Neural progenitor cell (in vitro differentiated cells): ENCODE results near the gene DISP3. TPM values are rescaled to one million over a fixed set of nuclear protein-coding genes. Genes with fewer than 3 reads are reported as not detected.
A peak's percentile ranks its signal among the peaks of the same experiment; 100 is the strongest.
"Not testable (repeated sequence)": the region's sequence is repeated elsewhere in the genome, so short reads cannot be mapped to it uniquely, and the experiment has no call there.

Experiments used
- DNase-seq: peaks from one replicate; pipeline ENCODE4 v3.0.0-alpha.2; 2016; ENCODE audit warnings: low spot score
- H2AFZ ChIP-seq: fragments of 200-600 bp; sonication (generic); replicated peaks from 2 replicates; pipeline ENCODE4 v1.6.1; 2016; ENCODE audit warnings: antibody characterized with exemption
- H3F3A ChIP-seq: fragments of 200-600 bp; sonication (generic); 2 replicates; pipeline ENCODE4 v1.6.1; 2016; ENCODE audit warnings: antibody characterized with exemption, low read depth
- H3K27ac ChIP-seq: fragments of 200-600 bp; sonication (generic); 2 replicates; pipeline ENCODE4 v1.5.1; 2016; ENCODE audit warnings: mild to moderate bottlenecking
- H3K27me3 ChIP-seq: fragments of 200-600 bp; sonication (generic); 2 replicates; pipeline ENCODE4 v1.6.1; 2016; ENCODE audit warnings: mild to moderate bottlenecking, moderate library complexity
- H3K36me3 ChIP-seq: fragments of 200-600 bp; sonication (generic); 2 replicates; pipeline ENCODE4 v1.5.1; 2016
- H3K4me1 ChIP-seq: fragments of 200-600 bp; sonication (generic); 2 replicates; pipeline ENCODE4 v1.6.1; 2016; ENCODE audit warnings: mixed run types
- H3K4me2 ChIP-seq: fragments of 200-600 bp; sonication (generic); 2 replicates; pipeline ENCODE4 v1.6.1; 2016
- H3K4me3 ChIP-seq: fragments of 200-600 bp; sonication (generic); 2 replicates; pipeline ENCODE4 v1.5.1; 2016
- H3K79me2 ChIP-seq: fragments of 200-600 bp; sonication (generic); 2 replicates; pipeline ENCODE4 v1.6.1; 2016; ENCODE audit warnings: low read depth
- H3K9ac ChIP-seq: fragments of 200-600 bp; sonication (generic); 2 replicates; pipeline ENCODE4 v1.6.1; 2016
- H3K9me3 ChIP-seq: fragments of 200-600 bp; sonication (generic); 2 replicates; pipeline ENCODE4 v1.5.1; 2016; ENCODE audit warnings: low read depth
- H4K20me1 ChIP-seq: fragments of 200-600 bp; sonication (generic); 2 replicates; pipeline ENCODE4 v1.6.1; 2016; ENCODE audit warnings: low read depth
- H3K27ac Mint-ChIP-seq: 3 replicates; pipeline ENCODE4 v1.8.0; 2021; ENCODE audit warnings: mixed read lengths
- H3K27me3 Mint-ChIP-seq: 2 replicates; pipeline ENCODE4 v1.8.0; 2022; ENCODE audit warnings: low read depth, mild to moderate bottlenecking, inconsistent platforms, moderate library complexity, mixed read lengths; ENCODE audit not compliant: insufficient read depth
- H3K36me3 Mint-ChIP-seq: 3 replicates; pipeline ENCODE4 v1.8.0; 2021; ENCODE audit warnings: mixed read lengths
- H3K4me1 Mint-ChIP-seq: 3 replicates; pipeline ENCODE4 v1.8.0; 2021; ENCODE audit warnings: mixed read lengths
- H3K4me3 Mint-ChIP-seq: 3 replicates; pipeline ENCODE4 v1.8.0; 2021; ENCODE audit warnings: mild to moderate bottlenecking, moderate library complexity, mixed read lengths
- H3K9me3 Mint-ChIP-seq: 3 replicates; pipeline ENCODE4 v1.8.0; 2020; ENCODE audit warnings: mixed read lengths
- EZH2 ChIP-seq: fragments of 200-600 bp; sonication (generic); IDR thresholded peaks from 2 replicates; pipeline ENCODE4 v1.6.1; 2017; ENCODE audit warnings: antibody characterized with exemption, mild to moderate bottlenecking, moderate library complexity
- EZH2phosphoT487 ChIP-seq: fragments of 200-600 bp; sonication (generic); IDR thresholded peaks from 2 replicates; pipeline ENCODE4 v1.6.1; 2017; ENCODE audit warnings: antibody characterized with exemption
- total RNA-seq: library from RNA; depleted of rRNA; stranded (reverse); fragments of >200 nt; gene quantifications from 2 replicates; pipeline ENCODE4 v1.2.3, GENCODE V29; 2015; ENCODE audit warnings: low replicate concordance
- TF ChIP-seq, protein P1 (sequence below): fragments of 200-600 bp; sonication (generic); IDR thresholded peaks from 2 replicates; pipeline ENCODE4 v1.5.1; 2017; ENCODE audit warnings: antibody characterized with exemption, mild to moderate bottlenecking

The DISP3 gene
- total RNA-seq, 1 donor from 2014 or later = 2.0 TPM

DNA sequence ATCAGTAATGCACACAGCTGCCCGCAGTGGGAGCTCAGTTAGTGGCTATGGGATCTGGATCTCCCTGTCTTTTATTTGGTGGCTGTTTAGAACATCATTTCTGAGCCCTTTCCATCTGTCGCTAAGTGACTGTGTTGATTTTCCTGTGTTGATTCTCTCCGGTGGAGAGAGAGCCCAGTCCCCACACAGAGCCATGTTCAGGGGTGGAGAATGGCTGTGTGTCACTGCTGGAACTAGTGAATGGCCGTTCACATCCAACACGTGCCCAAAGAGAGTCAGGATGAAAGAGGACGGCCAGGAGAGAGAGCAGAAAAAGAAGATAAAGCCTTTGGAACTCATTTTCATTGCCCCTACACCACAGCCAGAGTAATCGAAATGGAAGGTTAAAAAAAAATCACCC is 99.0 kb downstream of the DISP3 start:
- no peak overlapping the region for H2AFZ ChIP-seq
- H3K36me3 ChIP-seq = no peaks in the 10 kb centered on the region
- H3K4me3 Mint-ChIP-seq = no peak overlapping the region
- H3K9me3 Mint-ChIP-seq = no peaks in the 10 kb centered on the region
- DNase-seq = no peak
- H4K20me1 ChIP-seq = no peaks in the 10 kb centered on the region
- TF ChIP-seq, protein P1, sequence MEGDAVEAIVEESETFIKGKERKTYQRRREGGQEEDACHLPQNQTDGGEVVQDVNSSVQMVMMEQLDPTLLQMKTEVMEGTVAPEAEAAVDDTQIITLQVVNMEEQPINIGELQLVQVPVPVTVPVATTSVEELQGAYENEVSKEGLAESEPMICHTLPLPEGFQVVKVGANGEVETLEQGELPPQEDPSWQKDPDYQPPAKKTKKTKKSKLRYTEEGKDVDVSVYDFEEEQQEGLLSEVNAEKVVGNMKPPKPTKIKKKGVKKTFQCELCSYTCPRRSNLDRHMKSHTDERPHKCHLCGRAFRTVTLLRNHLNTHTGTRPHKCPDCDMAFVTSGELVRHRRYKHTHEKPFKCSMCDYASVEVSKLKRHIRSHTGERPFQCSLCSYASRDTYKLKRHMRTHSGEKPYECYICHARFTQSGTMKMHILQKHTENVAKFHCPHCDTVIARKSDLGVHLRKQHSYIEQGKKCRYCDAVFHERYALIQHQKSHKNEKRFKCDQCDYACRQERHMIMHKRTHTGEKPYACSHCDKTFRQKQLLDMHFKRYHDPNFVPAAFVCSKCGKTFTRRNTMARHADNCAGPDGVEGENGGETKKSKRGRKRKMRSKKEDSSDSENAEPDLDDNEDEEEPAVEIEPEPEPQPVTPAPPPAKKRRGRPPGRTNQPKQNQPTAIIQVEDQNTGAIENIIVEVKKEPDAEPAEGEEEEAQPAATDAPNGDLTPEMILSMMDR = no peak
- TF ChIP-seq EZH2phosphoT487 (no peak), EZH2 (no peak)
- no peaks in the 10 kb centered on the region for H3K36me3 Mint-ChIP-seq
- H3K4me2 ChIP-seq = no peak overlapping the region
- H3K27ac Mint-ChIP-seq = peak overlapping the region; percentile 25
- no peaks in the 10 kb centered on the region for H3K79me2 ChIP-seq
- H3F3A ChIP-seq = no peaks in the 10 kb centered on the region
- H3K4me3 ChIP-seq = no peak overlapping the region
- H3K27ac ChIP-seq = no peak overlapping the region
- H3K9me3 ChIP-seq = no peaks in the 10 kb centered on the region
- H3K4me1 Mint-ChIP-seq = peaks cover 3% of the 10 kb centered on the region
- no peaks in the 10 kb centered on the region for H3K4me1 ChIP-seq
- no peak overlapping the region for H3K9ac ChIP-seq
- H3K27me3 Mint-ChIP-seq = peaks cover 5% of the 10 kb centered on the region
- no peaks in the 10 kb centered on the region for H3K27me3 ChIP-seq

DNA sequence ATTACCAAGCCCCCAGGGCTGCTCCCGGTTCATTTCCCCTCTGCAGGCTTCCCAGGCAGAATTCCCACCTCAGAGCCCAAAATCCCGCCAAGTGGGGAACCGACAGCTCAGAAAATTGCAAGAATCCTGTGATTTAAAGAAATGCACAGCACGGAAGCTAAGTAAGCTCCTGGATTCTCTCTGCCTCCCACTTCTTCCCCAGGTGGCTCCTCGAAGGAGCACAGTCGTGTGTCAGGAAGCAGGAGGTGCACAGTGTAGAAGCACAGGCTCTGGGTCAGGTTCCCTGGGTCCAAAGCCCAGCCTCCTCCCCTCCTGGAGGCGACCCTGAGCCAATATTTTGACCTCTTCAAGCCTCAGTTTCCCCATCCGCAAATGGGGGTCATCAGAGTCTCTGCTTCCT is 100.6 kb downstream of the DISP3 start:
- H3K4me3 ChIP-seq = no peak overlapping the region
- Mint-ChIP-seq H3K9me3 (peaks cover 2% of the 10 kb centered on the region), H3K36me3 (no peaks in the 10 kb centered on the region), H3K27me3 (peaks cover 3% of the 10 kb centered on the region), H3K4me3 (no peak overlapping the region), H3K4me1 (peaks cover 3% of the 10 kb centered on the region), H3K27ac (no peak overlapping the region)
- H2AFZ ChIP-seq = no peak overlapping the region
- no peak for DNase-seq
- no peaks in the 10 kb centered on the region for H3K4me1 ChIP-seq
- H3K9me3 ChIP-seq = no peaks in the 10 kb centered on the region
- TF ChIP-seq EZH2 (no peak), EZH2phosphoT487 (no peak)
- TF ChIP-seq, protein P1 = no peak
- H3K4me2 ChIP-seq = no peak overlapping the region
- no peak overlapping the region for H3K27ac ChIP-seq
- no peaks in the 10 kb centered on the region for H4K20me1 ChIP-seq
- H3K27me3 ChIP-seq = no peaks in the 10 kb centered on the region
- no peaks in the 10 kb centered on the region for H3F3A ChIP-seq
- H3K79me2 ChIP-seq = no peaks in the 10 kb centered on the region
- H3K9ac ChIP-seq = no peak overlapping the region
- H3K36me3 ChIP-seq = no peaks in the 10 kb centered on the region

DNA sequence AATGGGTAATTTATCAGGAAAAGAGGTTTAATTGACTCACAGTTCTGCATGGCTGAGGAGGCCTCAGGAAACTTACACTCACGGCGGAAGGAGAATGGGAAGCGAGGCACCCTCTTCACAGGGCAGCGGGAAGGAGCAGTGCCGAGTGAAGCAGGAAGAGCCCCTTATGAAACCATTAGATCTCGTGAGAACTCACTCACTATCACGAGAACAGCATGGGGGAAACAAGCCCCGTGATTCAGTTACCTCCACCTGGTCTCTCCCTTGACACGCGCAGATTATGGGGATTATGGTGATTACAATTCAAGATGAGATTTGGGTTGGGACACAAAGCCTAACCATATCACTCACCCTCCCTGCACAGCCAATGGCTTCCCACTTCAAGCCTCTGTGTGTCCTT is 101.1 kb downstream of the DISP3 start:
- H3K4me1 ChIP-seq, H3K4me3 ChIP-seq, H3K79me2 ChIP-seq, H3K4me3 Mint-ChIP-seq, H3K4me1 Mint-ChIP-seq, H3K36me3 ChIP-seq, H3K4me2 ChIP-seq, H3K27me3 ChIP-seq, H3K9me3 Mint-ChIP-seq, H3K27ac Mint-ChIP-seq, H3K36me3 Mint-ChIP-seq, H2AFZ ChIP-seq, DNase-seq, H3K27me3 Mint-ChIP-seq, H3F3A ChIP-seq, H3K9me3 ChIP-seq, H3K9ac ChIP-seq, H3K27ac ChIP-seq, H4K20me1 ChIP-seq: not testable (repeated sequence)

DNA sequence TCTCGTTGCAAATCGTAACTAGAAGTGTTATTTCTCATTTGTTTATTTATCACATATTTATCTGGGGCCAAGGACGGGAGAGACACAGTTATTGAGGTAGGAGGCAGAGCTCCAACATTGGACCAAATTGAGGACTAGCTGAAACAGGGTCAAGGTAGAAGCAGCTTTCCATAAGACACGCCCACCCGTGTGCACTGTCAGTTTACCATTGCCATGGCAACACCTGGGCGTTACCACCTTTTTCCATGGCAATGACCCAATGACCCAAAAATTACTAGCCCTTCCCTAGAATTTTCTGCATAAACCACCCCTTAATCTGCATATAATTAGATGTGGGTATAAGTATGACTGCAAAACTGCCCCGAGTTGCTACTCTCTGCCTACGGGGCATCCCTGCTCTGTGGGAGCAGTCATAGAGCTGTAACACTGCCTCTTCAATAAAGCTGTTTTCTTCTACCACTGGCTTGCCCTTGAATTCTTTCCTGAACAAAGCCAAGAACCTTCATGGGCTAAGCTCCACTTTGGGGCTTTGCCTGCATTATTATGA is 102.6 kb downstream of the DISP3 start:
- Mint-ChIP-seq H3K9me3 (peaks cover 2% of the 10 kb centered on the region), H3K27me3 (peaks cover 3% of the 10 kb centered on the region), H3K4me3 (no peak overlapping the region), H3K4me1 (peaks cover 3% of the 10 kb centered on the region), H3K27ac (no peak overlapping the region), H3K36me3 (no peaks in the 10 kb centered on the region)
- H3K9me3 ChIP-seq = no peaks in the 10 kb centered on the region
- H3K27ac ChIP-seq = no peak overlapping the region
- no peaks in the 10 kb centered on the region for H3F3A ChIP-seq
- H2AFZ ChIP-seq = no peak overlapping the region
- no peak overlapping the region for H3K4me2 ChIP-seq
- no peaks in the 10 kb centered on the region for H3K27me3 ChIP-seq
- no peaks in the 10 kb centered on the region for H4K20me1 ChIP-seq
- no peak overlapping the region for H3K9ac ChIP-seq
- H3K4me1 ChIP-seq = peaks cover 7% of the 10 kb centered on the region
- no peak for DNase-seq
- TF ChIP-seq, protein P1 = no peak
- TF ChIP-seq EZH2 (no peak), EZH2phosphoT487 (no peak)
- H3K4me3 ChIP-seq = no peak overlapping the region
- H3K36me3 ChIP-seq = no peaks in the 10 kb centered on the region
- no peaks in the 10 kb centered on the region for H3K79me2 ChIP-seq
